Epidermal melanocyte (primary cell): ENCODE data around the gene SLC17A4.

ENCODE experiments used
- DNase-seq: peaks from one replicate; pipeline ENCODE4 v3.0.0; 2011; ENCODE audit warnings: low spot score; ENCODE audit not compliant: insufficient read length

SLC17A4 gene

GRCh38 chr6:25801436-25801835 lies 46.9 kb downstream of the SLC17A4 start:
- DNase-seq: no peak

GRCh38 chr6:25804804-25805203 lies 50.3 kb downstream of the SLC17A4 start:
- DNase-seq: no peak

DNA sequence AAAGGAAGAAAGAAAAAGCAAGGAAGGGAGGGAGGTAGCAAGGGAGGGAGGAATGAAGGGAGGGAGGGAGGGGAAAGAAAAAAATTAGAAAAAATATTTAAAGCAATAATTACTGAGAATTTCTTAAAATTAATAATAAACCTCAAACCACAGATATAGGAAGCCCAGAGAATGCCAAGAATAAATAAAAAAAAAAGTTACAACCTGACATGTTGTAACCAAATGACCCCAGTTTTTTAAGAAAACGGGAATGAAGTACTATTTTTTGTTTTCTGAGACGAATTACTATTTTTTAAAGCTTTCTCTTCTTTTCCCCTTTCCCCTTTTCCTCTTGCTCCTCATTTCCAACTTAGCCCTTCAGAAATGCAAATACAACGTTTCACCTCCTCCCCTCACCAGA lies 60.7 kb downstream of the SLC17A4 start:
- no peak for DNase-seq

DNA sequence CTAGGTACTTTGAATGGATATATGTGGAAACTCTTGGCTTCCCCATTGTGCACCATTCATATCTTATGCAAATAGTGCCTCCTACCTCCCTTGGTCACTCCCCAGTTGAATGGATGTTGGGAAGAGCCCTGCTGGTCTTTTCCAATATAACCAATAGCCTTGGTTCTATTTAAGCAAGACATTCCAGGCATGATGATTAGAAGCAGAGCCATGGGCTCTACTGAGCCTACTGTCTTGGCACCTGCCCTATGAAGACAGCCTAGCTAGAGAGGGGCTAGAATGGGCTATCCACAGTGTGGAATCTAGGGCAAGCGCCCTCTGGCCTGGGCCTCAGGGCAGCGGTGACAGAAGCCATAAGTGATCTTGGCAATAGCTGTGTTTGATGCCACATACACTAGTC lies 61.7 kb downstream of the SLC17A4 start:
- DNase-seq: no peak

- DNase-seq: no peak
Observed at GRCh38 chr6:25821341-25821740, 66.8 kb downstream of the SLC17A4 start.

DNA sequence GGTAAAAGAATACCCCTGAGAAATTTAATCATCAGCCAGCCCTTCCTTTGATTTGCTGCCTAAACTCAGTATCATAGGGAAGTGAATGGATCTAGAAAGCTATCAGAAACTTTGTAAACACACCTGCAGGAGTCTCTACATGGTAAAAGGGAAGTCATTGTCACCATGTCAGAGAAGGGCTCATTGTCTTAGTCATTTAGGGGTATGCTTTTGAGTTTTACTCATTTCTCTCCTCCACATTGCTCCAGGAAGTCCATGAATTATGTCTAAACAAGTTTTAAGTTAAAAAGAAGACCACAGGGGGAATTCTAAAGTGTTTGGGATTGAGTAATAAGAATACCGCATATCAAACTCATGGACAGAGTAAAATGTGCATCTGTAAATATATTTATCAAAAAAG lies 74.8 kb downstream of the SLC17A4 start:
- no peak for DNase-seq

DNA sequence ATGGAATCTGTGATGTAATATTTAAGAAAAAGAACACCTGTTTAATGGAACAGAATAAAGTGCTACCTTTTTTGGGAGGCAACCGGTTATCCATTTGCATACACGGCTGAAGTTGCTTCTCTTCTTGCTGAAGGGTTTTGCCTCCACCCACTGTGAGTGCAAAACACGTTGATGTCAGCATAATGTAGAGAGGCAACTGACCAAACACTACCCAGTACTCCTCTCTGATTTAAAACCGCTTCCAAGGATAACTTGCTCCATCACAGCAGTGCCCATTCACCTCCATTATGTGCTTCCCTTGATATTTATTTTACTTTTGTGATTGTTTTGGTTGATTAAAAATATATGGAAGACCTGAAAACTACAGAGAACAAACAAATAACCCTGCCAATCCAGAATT lies 75.9 kb downstream of the SLC17A4 start:
- no peak for DNase-seq
